ENCODE measurements around the gene MICAL2.

Gene MICAL2

GRCh38 chr11:12271241-12271640, 160.9 kb downstream of the MICAL2 start:
- no peak for DNase-seq (ENCODE audit: low read depth, low spot score)

DNA sequence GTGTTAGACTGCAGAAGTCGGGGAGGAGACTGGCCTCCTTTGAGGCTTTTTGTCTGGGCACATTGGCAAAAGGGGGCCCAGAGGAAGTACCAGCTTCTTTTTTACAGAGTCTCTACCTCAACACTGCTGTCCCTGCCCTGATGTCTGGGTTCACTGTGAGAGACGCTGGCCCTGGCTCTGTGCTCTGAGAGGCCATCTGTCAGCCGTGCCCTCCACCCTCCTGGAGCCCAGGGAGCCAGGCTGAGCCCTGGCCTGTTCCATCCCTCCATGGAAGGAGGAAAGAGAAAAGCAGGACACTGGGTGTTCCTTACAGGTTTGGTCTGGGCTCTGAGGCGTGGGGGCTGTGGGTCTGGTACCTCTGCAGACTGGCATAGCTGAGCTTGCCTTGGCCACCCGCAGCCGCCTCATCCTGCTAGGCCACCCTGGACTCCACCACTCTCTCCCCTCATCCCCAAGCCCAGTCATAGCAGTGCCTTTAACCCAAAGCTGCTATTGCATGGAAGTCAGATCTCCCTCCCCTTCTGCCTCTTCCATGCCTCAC, 161.5 kb downstream of the MICAL2 start:
- DNase-seq (ENCODE audit: low read depth, low spot score): no peak

DNA sequence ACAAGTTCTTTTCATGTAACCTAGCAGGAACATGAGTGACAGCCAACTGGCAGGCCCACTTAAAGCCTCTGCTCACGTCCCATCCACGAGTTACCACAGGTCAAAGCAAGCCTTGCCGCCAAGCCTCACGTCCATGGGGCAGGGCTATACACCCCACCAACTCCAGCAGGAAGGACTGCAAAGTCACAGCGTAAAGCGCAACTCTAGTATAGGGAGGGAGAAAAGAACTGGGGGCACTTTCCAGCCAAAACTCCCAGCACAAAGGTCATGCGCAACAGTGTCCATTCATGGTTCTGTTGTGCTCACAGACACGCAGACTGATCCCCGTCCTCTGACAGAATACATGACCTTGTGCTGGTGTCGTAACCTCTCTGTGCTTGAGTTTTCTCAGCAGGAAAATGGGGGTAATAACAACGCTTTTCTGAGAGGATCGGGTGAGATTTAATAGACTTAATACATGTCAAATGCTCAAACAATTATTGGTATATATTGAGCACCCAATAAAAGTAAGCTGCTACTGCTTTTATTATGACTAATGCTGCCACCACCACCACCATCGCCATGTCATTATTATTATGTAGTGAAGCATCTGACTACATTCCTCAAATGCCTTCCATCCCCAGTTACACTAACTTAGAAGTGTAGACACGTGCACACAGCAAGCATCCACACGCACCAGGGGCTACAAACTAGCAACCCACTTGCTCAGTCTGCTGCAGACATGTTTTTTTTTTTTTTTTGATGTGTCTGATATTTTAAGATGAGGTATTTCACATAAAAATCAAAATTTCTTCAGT, 162.6 kb downstream of the MICAL2 start:
- peak; percentile 75 for DNase-seq (ENCODE audit: low read depth, low spot score)

- DNase-seq (ENCODE audit: low read depth, low spot score): no peak
Measured at GRCh38 chr11:12273618-12273995, 163.2 kb downstream of the MICAL2 start.

DNA sequence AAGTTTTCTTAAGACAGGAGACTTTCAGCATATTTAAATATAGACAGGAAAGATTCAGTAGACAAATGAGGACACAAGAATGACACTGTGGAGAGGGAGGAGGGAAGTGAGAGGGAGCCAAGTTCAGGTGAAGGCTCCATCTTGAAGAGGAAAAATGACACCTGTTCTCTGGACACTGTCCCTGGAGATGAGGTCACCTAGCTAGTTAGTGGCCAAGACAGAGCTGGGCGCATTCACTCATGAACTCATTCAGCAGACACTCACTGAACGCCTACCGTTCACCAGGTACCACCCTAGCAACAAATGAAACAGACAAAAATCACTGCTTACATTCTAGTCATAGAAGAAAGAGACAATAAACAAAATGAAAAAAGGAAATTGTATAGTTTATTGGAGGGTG, 163.7 kb downstream of the MICAL2 start:
- DNase-seq (ENCODE audit: low read depth, low spot score): no peak

GRCh38 chr11:12274558-12275197, 164.3 kb downstream of the MICAL2 start:
- DNase-seq (ENCODE audit: low read depth, low spot score): peak; percentile 69

- DNase-seq (ENCODE audit: low read depth, low spot score): no peak
Measured at GRCh38 chr11:12275818-12276217, 165.4 kb downstream of the MICAL2 start.

- DNase-seq (ENCODE audit: low read depth, low spot score): no peak
Measured at GRCh38 chr11:12276356-12276755, 166.0 kb downstream of the MICAL2 start.

- no peak for DNase-seq (ENCODE audit: low read depth, low spot score)
Measured at GRCh38 chr11:12276831-12277475, 166.6 kb downstream of the MICAL2 start.

DNA sequence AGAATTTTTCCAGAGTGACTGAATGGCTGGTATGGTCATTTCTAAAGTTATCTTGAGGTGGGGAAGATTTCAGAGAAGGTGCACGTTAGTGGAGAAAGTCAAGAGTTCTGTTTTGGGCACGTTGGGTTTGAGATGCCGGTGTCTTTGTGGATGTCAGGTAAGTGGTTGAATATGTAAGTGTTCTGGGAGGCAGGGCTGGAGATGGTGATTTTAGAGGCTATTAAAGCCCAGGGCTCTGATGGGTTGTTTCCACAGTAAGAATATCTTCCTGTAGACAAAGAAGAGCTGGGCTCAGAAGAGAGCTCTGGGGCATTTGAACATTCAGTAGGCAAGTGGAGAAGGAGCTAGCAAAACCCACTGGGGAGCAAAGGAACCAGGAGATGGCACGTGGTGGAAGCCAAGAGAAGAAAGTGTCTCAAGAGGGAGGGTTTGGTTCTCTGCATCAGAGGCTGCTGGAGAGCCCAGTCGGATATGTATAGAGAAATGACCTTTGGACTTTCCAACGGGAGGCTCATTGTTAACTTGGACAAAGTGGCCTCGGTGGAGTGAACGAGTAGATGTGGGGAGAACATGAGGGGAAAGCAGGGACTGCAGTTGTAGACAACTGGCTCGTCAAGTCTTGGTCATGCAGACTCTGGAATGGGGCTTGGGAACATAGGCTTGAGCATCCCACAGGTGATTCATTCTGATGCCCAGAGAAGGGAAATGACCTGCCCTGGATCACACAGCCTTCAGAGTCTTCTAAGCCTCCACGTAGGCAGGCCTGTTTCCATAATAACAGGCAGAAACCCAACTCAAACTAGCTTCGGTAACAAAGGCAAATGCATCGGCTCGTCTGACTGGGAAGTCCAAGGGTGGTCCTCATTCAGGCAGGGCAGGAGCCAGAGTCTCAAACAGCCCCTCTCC, 168.6 kb downstream of the MICAL2 start:
- no peak for DNase-seq (ENCODE audit: low read depth, low spot score)

- no peak for DNase-seq (ENCODE audit: low read depth, low spot score)
Measured at GRCh38 chr11:12279672-12280108, 169.3 kb downstream of the MICAL2 start.

- DNase-seq (ENCODE audit: low read depth, low spot score): no peak
Measured at GRCh38 chr11:12280199-12280837, 169.9 kb downstream of the MICAL2 start.

DNA sequence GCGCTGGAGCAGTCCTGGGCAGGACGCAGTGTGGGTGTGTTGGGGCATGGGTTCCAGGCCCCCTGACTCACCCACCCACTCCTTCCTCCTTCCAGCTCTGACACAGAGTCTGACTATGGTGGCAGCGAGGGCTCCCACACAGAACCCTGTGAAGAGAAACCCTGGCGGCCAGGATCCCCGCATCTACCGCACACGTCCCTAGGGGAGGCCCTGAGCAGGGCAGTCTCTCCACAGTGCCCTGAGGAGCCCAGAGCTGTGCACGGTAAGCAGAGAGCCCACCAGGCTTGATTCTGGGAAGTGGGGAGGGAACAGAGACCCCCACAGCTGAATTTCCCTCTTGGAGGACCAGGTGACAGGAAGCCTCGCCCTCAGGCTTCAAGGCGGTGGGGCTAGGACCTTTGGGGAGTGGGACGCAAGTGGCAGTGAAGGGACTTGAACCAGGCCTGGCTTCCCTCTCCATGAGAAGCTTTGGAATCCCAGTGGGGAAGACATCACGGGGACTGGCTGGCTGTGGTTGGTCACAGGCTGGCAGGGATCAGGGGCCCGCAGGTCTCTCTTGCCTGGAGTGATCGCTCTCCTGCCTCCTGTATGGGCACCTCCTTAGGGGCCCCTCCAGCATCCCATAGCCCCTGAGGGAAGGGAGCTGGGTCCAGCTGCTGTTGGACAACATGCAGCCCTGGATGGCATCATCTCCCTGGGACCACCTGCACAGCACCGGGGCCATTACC, 170.6 kb downstream of the MICAL2 start:
- DNase-seq (ENCODE audit: low read depth, low spot score): no peak

DNA sequence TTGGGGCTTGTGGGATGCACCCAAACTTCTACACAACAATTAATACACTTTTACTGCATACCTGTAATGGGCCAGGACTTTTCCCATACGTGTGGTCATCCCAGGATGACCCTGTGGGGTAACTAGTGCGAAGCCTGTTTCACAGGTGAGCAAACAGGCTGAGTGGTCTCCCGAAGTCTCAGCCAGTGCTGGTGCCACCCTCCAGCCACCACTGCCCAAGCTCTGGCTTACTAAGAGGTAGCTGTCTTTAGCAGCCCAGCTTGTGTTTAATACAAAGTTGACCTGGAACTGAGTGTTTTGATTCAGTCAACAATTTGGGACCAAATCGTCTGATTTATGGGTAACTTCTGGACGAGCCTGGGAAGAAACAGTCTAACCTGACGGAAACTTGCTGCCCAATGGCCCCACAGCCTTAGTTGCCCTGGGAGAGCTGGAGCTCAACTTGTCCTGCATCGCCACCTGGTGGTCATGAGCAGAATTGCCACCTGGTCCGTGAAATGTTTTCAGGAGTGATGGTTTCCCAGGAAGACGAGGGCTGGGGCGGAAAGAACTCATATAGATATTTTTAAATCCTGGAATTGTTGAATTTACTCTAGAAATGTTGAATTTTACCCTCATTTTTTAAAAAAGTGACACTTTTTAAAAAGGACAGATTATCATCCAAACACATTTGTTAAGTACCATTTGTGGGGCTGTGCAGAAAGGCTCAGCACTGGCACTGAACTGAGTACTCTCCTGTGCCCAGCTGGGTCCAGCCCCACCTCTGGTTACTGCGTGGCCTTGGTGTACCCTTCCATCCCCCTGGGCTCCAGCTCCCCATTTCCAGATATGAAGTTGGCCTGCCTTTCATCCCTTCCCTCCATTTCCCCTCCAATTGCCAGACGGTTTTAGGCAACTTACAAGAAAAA, 171.4 kb downstream of the MICAL2 start:
- DNase-seq (ENCODE audit: low read depth, low spot score): peak; percentile 92

DNA sequence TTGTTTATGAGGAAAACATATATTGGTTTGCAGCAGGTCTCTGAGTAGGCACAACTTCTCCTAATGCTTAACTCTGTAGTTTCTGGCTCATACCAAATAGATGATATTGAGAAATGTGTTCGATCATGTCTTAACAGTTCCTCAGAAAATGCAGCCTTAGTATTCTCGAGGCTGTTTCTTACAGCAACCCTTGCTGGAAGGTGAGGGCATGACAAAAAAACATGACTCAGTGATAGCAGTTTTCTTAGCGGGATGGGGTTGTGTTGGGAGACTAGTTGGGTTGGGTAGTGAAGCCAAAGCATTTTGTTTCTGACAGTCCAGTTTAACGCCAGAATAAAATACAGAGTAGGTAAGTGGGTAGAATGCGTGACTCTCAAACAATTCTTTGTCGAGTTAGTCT, 172.3 kb downstream of the MICAL2 start:
- no peak for DNase-seq (ENCODE audit: low read depth, low spot score)

GRCh38 chr11:12284316-12285050, 174.1 kb downstream of the MICAL2 start:
- DNase-seq (ENCODE audit: low read depth, low spot score): peak; percentile 78

DNA sequence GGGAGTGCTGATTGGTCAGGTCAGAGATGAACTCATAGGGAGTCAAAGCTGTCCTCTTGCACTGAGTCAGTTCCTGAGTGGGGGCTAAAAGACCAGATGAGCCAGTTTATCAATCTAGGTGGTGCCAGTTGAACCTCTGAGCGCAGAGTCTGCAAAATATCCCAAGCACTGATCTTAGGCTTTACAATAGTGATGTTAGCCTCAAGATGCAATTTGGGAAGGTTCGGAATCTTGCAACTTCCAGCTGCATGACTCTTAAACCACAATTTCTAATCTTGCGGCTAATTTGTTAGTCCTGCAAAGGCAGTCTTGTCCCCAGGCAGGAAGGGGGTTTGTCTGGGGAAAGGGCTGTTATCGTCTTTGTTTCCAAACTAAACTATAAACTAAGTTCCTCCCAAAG, 174.7 kb downstream of the MICAL2 start:
- DNase-seq (ENCODE audit: low read depth, low spot score): peak; percentile 91

GRCh38 chr11:12285811-12286222, 175.4 kb downstream of the MICAL2 start:
- peak; percentile 47 for DNase-seq (ENCODE audit: low read depth, low spot score)
